VCaP (cell line): ENCODE measurements around the gene BEGAIN.

Experiments used
- H3K27ac ChIP-seq: fragments of 450-650 bp; 2 replicates; pipeline ENCODE4 v1.5.1; 2017
- TF ChIP-seq, protein P1 (sequence below): fragments of 450-650 bp; conservative IDR thresholded peaks from 2 replicates; pipeline ENCODE4 v1.5.1; 2017; ENCODE audit warnings: mild to moderate bottlenecking, moderate library complexity

The BEGAIN gene

DNA sequence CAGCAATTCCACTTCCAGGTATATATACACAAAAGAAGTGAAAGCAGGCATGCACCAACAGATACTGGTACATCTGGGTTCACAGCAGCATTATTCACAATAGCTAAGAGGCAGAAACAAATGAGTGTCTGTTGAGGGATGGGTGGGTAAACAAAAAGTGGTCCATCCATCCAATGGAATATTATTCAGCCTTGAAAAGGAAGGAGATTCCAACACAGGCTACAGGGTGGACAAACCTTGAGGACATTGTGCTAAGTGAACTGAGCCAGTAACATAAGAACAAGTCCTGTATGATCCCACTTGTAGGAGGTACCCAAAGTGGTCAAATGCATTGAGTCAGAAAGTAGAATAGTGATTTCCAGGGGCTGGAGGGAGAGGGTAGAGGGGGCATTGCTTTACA is 27.6 kb upstream of the BEGAIN start:
- TF ChIP-seq, protein P1, sequence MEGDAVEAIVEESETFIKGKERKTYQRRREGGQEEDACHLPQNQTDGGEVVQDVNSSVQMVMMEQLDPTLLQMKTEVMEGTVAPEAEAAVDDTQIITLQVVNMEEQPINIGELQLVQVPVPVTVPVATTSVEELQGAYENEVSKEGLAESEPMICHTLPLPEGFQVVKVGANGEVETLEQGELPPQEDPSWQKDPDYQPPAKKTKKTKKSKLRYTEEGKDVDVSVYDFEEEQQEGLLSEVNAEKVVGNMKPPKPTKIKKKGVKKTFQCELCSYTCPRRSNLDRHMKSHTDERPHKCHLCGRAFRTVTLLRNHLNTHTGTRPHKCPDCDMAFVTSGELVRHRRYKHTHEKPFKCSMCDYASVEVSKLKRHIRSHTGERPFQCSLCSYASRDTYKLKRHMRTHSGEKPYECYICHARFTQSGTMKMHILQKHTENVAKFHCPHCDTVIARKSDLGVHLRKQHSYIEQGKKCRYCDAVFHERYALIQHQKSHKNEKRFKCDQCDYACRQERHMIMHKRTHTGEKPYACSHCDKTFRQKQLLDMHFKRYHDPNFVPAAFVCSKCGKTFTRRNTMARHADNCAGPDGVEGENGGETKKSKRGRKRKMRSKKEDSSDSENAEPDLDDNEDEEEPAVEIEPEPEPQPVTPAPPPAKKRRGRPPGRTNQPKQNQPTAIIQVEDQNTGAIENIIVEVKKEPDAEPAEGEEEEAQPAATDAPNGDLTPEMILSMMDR: no peak
- H3K27ac ChIP-seq: no peak overlapping the region

DNA sequence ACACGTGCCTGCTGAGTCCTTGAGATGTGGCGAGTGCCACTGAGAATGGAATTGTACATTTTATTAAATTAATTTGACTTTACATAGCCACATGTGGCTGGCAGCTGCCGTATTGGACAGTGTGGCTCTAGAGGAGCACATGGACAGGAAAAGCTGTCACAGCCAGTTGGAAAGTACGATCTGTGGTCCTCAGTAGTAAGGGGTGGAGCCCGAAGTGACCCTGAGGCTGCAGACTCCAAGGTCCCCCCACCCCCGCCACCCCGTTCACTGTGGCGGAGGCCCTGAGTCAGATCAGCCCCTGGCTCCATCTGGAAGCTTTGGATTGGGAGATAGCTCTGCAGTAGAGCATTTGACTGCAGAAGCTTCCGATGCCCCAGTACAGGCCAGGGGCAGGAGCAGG is 25.8 kb upstream of the BEGAIN start:
- TF ChIP-seq, protein P1: no peak
- no peak overlapping the region for H3K27ac ChIP-seq

DNA sequence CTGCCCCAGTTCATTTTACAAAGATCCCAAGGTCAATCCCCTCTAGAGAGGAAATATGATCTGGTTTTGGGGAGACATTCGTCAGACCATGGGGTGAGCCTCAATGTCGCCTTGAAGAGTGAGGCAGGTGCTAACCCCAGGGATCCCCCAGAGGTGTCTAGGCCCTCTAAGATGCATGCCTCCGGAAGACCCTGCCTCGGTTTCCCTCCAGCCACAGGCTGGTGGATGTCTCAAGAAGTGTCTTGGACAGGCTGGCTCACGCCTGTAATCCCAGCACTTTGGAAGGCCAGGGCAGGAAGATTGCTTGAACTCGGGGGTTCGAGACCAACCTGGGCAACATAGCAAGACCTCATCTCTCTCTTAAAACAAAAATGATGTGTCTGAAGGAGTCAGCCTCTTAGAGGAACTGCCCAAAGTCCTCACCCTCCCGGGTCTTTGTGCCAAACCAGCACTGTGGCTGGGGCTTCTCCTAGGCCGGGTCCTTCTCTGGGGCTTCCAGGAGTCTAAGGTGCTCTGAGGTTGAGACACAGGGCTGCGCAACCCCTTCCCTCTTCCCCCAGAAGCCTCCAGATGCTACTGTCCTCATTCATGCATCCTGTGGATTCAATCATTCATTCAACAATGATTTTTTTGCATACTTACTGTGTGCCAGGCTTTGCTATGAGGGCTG is 24.7 kb upstream of the BEGAIN start:
- TF ChIP-seq, protein P1: no peak
- no peak overlapping the region for H3K27ac ChIP-seq

DNA sequence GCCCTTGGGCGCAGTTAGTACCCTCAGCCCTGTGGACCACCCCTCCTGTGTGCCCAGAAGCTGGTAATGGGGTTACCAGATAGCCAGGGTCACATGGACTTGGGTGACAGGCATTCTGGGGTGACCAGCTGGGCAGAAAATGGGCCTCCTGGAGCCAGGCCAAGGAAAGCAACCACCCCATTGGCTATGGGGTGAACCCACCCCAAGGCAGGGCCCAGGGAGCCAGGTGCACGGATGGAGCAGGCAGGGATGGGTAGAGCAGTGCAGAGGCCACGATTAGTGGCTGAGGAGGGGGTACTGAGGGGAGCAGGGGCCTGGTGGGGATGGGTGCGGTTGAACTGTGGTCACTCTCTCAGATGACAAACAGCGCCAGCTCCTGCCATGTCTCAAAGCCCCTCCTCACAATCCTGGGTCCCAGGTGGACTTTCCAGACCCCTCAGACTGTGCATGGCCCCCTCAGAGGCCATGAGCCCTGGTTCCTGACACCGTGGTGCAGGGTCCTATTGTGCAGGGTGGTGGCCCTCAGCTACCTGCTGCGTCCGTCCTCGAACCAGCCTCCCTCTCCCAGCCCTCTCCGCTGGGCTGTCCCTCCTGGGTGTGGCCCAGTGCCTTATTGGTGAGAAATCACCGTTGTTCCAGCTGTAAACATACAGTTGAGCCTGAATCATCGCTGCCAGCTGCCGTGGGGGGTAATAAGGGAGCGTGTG is 23.4 kb upstream of the BEGAIN start:
- no peak overlapping the region for H3K27ac ChIP-seq
- TF ChIP-seq, protein P1: no peak

DNA sequence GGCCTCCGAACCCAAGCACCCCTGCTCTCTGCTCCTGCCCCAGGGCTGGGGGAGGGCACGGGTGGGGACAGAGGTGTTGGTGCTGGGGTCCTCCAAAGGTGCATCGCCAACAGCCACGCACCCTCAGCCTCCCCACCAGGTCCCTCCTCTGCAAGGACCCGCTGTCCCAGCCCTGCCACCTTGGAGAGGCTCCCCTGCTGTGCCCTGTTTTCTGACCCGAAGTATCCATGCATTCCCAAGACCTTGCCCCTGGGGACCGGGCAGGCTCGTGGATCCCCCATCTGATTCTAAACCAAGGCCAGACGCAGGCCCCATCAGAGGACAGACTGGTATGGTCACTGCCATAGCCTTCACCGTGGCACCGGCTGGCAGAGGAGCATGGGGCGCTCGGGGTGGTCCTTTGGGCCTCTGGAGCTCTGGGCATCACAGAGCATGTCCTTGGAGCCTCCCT is 22.7 kb upstream of the BEGAIN start:
- TF ChIP-seq, protein P1: no peak
- no peak overlapping the region for H3K27ac ChIP-seq

DNA sequence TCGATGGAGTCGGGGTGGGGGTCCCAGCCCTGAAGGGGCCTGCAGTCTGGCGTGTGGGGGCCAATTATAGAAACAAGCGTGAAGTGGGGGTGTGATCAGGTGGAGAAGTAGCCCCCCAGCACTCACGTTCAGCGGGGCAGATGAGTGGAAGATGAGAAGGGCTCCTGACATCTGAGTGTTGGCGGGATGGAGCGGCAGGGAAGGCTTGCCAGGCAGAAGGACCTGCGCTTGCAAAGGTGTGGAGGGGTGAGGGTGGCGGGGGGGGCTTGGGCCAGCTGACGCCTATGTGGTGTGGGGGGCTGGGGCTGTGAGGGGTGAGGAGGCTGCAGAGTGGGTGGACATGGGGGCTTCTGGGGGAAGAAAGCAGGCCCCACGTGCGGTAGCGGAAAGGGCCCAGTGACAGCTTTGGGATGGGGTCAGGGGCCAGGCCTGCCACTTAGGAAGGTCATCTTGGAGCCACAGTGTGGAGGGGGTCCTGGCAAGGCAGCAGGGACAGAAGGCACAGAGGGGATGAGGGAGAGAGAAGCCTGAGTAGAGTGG is 22.2 kb upstream of the BEGAIN start:
- no peak overlapping the region for H3K27ac ChIP-seq
- TF ChIP-seq, protein P1: no peak

DNA sequence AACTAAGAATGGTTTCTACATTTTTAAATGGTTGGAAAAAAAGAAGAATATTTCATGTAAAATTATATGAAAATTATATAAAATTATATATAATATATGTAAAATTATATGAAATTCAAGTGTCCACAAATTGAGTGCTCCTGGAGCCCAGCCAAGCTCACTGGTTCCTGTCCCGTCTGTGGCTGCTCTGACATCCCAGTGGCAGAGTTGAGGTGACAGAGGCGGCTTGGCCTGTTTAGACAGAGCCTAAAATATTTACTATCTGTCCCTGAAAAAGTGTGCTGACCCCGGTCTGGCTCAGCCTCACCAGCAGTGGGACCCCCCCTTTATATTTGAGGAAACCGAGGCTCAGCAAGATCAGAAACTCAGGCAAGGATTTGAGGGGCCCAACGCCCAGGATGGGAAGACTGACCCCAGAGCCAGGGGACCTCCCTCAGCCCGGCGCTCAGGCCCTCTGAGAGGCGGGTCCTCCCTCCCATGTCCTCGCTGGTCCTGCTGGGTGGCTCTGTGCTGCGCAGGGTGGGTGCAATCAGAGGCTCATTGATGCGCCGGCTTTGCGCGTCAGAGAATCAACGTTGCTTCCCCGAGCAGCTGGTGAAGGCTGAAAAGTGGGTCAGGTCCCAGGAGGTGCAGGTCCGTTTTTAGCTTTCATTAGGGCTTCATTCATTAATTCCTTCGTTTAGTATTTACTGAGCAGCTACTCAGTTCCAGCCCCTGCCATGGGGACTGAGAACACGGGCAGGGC is 21.5 kb upstream of the BEGAIN start:
- H3K27ac ChIP-seq: no peak overlapping the region
- TF ChIP-seq, protein P1: no peak
